DND-41 (cell line): ENCODE data around the gene ZNF786.

ENCODE experiments used
- EZH2 ChIP-seq: IDR thresholded peaks from 3 replicates; pipeline ENCODE4 v1.6.1; 2012; ENCODE audit warnings: borderline replicate concordance, low read depth, mild to moderate bottlenecking, moderate library complexity, low read length, inconsistent platforms; ENCODE audit not compliant: severe bottlenecking
- TF ChIP-seq, protein P1 (sequence below): IDR thresholded peaks from 2 replicates; pipeline ENCODE4 v1.5.1; 2012; ENCODE audit warnings: borderline replicate concordance, low read length, moderate library complexity, mild to moderate bottlenecking; ENCODE audit not compliant: poor library complexity, severe bottlenecking; ENCODE audit errors: extremely low read depth

DNA sequence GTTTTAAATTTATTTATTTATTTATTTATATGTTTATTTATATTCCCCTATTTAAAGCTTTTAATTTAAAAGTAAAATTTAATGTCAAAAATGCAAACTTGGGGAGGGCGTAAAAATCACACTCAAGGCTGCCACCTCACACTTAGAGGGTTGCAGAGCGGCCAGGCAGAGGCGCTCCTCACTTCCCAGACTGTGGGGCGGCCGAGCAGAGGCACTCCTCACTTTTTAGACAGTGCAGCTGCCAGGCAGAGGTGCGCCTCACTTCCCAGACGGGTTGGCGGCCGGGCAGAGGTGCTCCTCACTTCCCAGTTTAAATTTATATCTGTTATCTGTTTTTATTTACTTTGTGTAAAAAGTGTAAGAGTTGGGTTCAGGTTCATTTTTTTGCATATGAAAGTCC lies 45.6 kb upstream of the ZNF786 start:
- no peak for TF ChIP-seq EZH2
- TF ChIP-seq, protein P1, sequence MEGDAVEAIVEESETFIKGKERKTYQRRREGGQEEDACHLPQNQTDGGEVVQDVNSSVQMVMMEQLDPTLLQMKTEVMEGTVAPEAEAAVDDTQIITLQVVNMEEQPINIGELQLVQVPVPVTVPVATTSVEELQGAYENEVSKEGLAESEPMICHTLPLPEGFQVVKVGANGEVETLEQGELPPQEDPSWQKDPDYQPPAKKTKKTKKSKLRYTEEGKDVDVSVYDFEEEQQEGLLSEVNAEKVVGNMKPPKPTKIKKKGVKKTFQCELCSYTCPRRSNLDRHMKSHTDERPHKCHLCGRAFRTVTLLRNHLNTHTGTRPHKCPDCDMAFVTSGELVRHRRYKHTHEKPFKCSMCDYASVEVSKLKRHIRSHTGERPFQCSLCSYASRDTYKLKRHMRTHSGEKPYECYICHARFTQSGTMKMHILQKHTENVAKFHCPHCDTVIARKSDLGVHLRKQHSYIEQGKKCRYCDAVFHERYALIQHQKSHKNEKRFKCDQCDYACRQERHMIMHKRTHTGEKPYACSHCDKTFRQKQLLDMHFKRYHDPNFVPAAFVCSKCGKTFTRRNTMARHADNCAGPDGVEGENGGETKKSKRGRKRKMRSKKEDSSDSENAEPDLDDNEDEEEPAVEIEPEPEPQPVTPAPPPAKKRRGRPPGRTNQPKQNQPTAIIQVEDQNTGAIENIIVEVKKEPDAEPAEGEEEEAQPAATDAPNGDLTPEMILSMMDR: no peak
